Activated CD8-positive, alpha-beta T cell treated with anti-CD3 and anti-CD28 coated beads for 36 hours (primary cell): ENCODE data around the gene NME2. TPM values are rescaled to one million over a fixed set of nuclear protein-coding genes. Genes with fewer than 3 reads are reported as not detected.
A peak's percentile ranks its signal among the peaks of the same experiment; 100 is the strongest.

Experiments used
- ATAC-seq: fragments of 200-7000 bp; cut with Tn5 transposase; one replicate; pipeline ENCODE4 v1.10.0; 2021; ENCODE audit warnings: mild to moderate bottlenecking, moderate library complexity
- CTCF ChIA-PET: fragments of 350-600 bp; sonication (Branson Sonifier 250); formaldehyde crosslinking; loops from one replicate; lab custom pipeline; 2021; ENCODE audit warnings: antibody characterized with exemption; lab: Charles Lee
- POLR2A ChIA-PET: fragments of 350-600 bp; sonication (Branson Sonifier 250); formaldehyde crosslinking; loops from one replicate; lab custom pipeline; 2021; ENCODE audit warnings: antibody characterized with exemption; lab: Charles Lee
- DNase-seq: peaks from one replicate; pipeline ENCODE4 v3.0.0-alpha.2; 2020
- H3K27ac Mint-ChIP-seq: one replicate; pipeline ENCODE4 v1.8.0; 2021; ENCODE audit warnings: mild to moderate bottlenecking, mixed read lengths
- H3K27me3 Mint-ChIP-seq: one replicate; pipeline ENCODE4 v1.8.0; 2021; ENCODE audit warnings: mixed read lengths
- H3K36me3 Mint-ChIP-seq: one replicate; pipeline ENCODE4 v1.8.0; 2021; ENCODE audit warnings: low read depth, mixed read lengths
- H3K4me1 Mint-ChIP-seq: one replicate; pipeline ENCODE4 v1.8.0; 2021; ENCODE audit warnings: low read depth, mixed read lengths
- H3K4me3 Mint-ChIP-seq: one replicate; pipeline ENCODE4 v1.8.0; 2021; ENCODE audit warnings: mild to moderate bottlenecking, moderate library complexity, mixed read lengths
- H3K9me3 Mint-ChIP-seq: one replicate; pipeline ENCODE4 v1.8.0; 2021; ENCODE audit warnings: mixed read lengths
- CTCF ChIP-seq: fragments of 200-600 bp; IDR thresholded peaks from one replicate; pipeline ENCODE4 v1.8.0; 2022; ENCODE audit warnings: antibody characterized with exemption, mild to moderate bottlenecking
- intact Hi-C: fragments of 100-400 bp; cut with micrococcal nuclease; formaldehyde crosslinking; loops from one replicate; pipeline ENCODE4 v1.10.0; 2022
- total RNA-seq, 2 experiments: library from RNA; stranded (reverse); gene quantifications; one replicate each; pipeline ENCODE4 v1.2.3, GENCODE V29; 2021

The NME2 gene
- total RNA-seq, 2 experiments from 2014 or later: 927 to 948 TPM

GRCh38 chr17:51185763-51186332 is 19.6 kb downstream of the NME2 start:
- DNase-seq: no peak
- H3K27ac Mint-ChIP-seq: peak overlapping the region; percentile 25
- ATAC-seq: no peak
- peaks cover 20% of the 10 kb centered on the region for H3K36me3 Mint-ChIP-seq
- no peaks in the 10 kb centered on the region for H3K27me3 Mint-ChIP-seq
- no peaks in the 10 kb centered on the region for H3K4me1 Mint-ChIP-seq
- CTCF ChIA-PET: interaction anchor here (1.2 to 1.5 kb wide), 2 partner anchors 9 to 185 kb away, joined by 4 to 5 read pairs; no protein-coding TSS in a partner anchor
- H3K9me3 Mint-ChIP-seq: no peaks in the 10 kb centered on the region
- POLR2A ChIA-PET: no interaction called here
- no peak for TF ChIP-seq CTCF
- H3K4me3 Mint-ChIP-seq: no peak overlapping the region
- intact Hi-C loops: no loop called here

- intact Hi-C loops: no loop called here
- no peak for ATAC-seq
- Mint-ChIP-seq H3K36me3 (peaks cover 20% of the 10 kb centered on the region), H3K27ac (peak overlapping the region; percentile 36), H3K4me3 (no peak overlapping the region), H3K4me1 (no peaks in the 10 kb centered on the region), H3K9me3 (no peaks in the 10 kb centered on the region), H3K27me3 (no peaks in the 10 kb centered on the region)
- CTCF ChIA-PET: no interaction called here
- no peak for TF ChIP-seq CTCF
- DNase-seq: no peak
- POLR2A ChIA-PET: interaction anchor here (0.8 to 1.2 kb wide), 2 partner anchors 17 to 70 kb away, joined by 3 read pairs; no protein-coding TSS in a partner anchor
Observed at GRCh38 chr17:51188271-51188833, 22.1 kb downstream of the NME2 start.

- ChIA-PET CTCF (no interaction called here), POLR2A (no interaction called here)
- TF ChIP-seq CTCF: no peak
- DNase-seq (no peak), ATAC-seq (no peak)
- intact Hi-C loops: no loop called here
- Mint-ChIP-seq H3K27ac (no peak overlapping the region), H3K36me3 (peaks cover 18% of the 10 kb centered on the region), H3K4me1 (no peaks in the 10 kb centered on the region), H3K27me3 (no peaks in the 10 kb centered on the region), H3K4me3 (no peak overlapping the region), H3K9me3 (no peaks in the 10 kb centered on the region)
Observed at GRCh38 chr17:51189162-51189561, 23.0 kb downstream of the NME2 start.

- no peak for TF ChIP-seq CTCF
- no peak for DNase-seq
- intact Hi-C loops: no loop called here
- Mint-ChIP-seq H3K9me3 (no peaks in the 10 kb centered on the region), H3K4me1 (no peaks in the 10 kb centered on the region), H3K27ac (no peak overlapping the region), H3K4me3 (no peak overlapping the region), H3K36me3 (peaks cover 16% of the 10 kb centered on the region), H3K27me3 (no peaks in the 10 kb centered on the region)
- ChIA-PET CTCF (no interaction called here), POLR2A (no interaction called here)
- no peak for ATAC-seq
Observed at GRCh38 chr17:51189628-51190027, 23.4 kb downstream of the NME2 start.

GRCh38 chr17:51191895-51192294 is 25.7 kb downstream of the NME2 start:
- Mint-ChIP-seq H3K27me3 (no peaks in the 10 kb centered on the region), H3K4me1 (no peaks in the 10 kb centered on the region), H3K9me3 (no peaks in the 10 kb centered on the region), H3K4me3 (no peak overlapping the region), H3K36me3 (peaks cover 12% of the 10 kb centered on the region), H3K27ac (no peak overlapping the region)
- ChIA-PET POLR2A (no interaction called here), CTCF (interaction anchor here (1.2 kb wide), 1 partner anchor 11 kb away, joined by 3 read pairs; no protein-coding TSS in a partner anchor)
- DNase-seq (no peak), ATAC-seq (no peak)
- TF ChIP-seq CTCF: no peak
- intact Hi-C loops: no loop called here
